Osteoblast (primary cell): ENCODE measurements around the gene CAPN7. TPM values are rescaled to one million over a fixed set of nuclear protein-coding genes. Genes with fewer than 3 reads are reported as not detected.

Experiments used
- DNase-seq: peaks from one replicate; pipeline ENCODE4 v3.0.0; 2011; ENCODE audit warnings: low spot score, mixed read lengths; ENCODE audit not compliant: insufficient read length; ENCODE audit errors: missing footprints
- H2AFZ ChIP-seq: 2 replicates; pipeline ENCODE4 v1.6.0; 2011; ENCODE audit warnings: mild to moderate bottlenecking, low read length
- H3K27ac ChIP-seq: 2 replicates; pipeline ENCODE4 v1.5.1; 2011; ENCODE audit warnings: mild to moderate bottlenecking, low read depth, low read length, moderate library complexity
- H3K27me3 ChIP-seq: 2 replicates; pipeline ENCODE4 v1.6.0; 2012; ENCODE audit warnings: mild to moderate bottlenecking, control low read depth, inconsistent platforms, low read length, moderate library complexity; ENCODE audit not compliant: insufficient read depth
- H3K36me3 ChIP-seq: 2 replicates; pipeline ENCODE4 v1.5.1; 2011; ENCODE audit warnings: mild to moderate bottlenecking, low read length, control low read depth, moderate library complexity; ENCODE audit not compliant: insufficient read depth
- H3K4me1 ChIP-seq: 2 replicates; pipeline ENCODE4 v1.5.1; 2011; ENCODE audit warnings: mild to moderate bottlenecking, low read length, control low read depth, moderate library complexity; ENCODE audit not compliant: insufficient read depth
- H3K4me2 ChIP-seq: 2 replicates; pipeline ENCODE4 v1.6.0; 2011; ENCODE audit warnings: mild to moderate bottlenecking, low read length; ENCODE audit not compliant: insufficient read depth
- H3K4me3 ChIP-seq: fragments of 200-600 bp; sonication (generic); 3 replicates; pipeline ENCODE4 v1.5.1; 2012; ENCODE audit warnings: mild to moderate bottlenecking, low read length, inconsistent platforms; ENCODE audit not compliant: insufficient read depth
- H3K79me2 ChIP-seq: 2 replicates; pipeline ENCODE4 v1.6.0; 2012; ENCODE audit warnings: mild to moderate bottlenecking, low read length, control low read depth, inconsistent platforms; ENCODE audit not compliant: insufficient read depth
- H3K9me3 ChIP-seq: 2 replicates; pipeline ENCODE4 v1.5.1; 2011; ENCODE audit warnings: low read depth, low read length, control low read depth
- H4K20me1 ChIP-seq: 2 replicates; pipeline ENCODE4 v1.6.0; 2012; ENCODE audit warnings: mild to moderate bottlenecking, low read length, control low read depth; ENCODE audit not compliant: insufficient read depth
- CTCF ChIP-seq: IDR thresholded peaks from 2 replicates; pipeline ENCODE4 v1.5.1; 2011; ENCODE audit warnings: mild to moderate bottlenecking, low read depth, low read length, moderate library complexity; ENCODE audit errors: extremely low read depth
- total RNA-seq: library from RNA; depleted of rRNA; stranded (reverse); fragments of >200 nt; gene quantifications from 2 replicates; pipeline ENCODE4 v1.2.3, GENCODE V29; 2012

CAPN7 gene
- total RNA-seq, 1 donor, result 45.2 TPM

GRCh38 chr3:15243822-15244482, 37.9 kb downstream of the CAPN7 start:
- Histone ChIP-seq H3K27me3 (no peaks in the 10 kb centered on the region), H3K27ac (no peak overlapping the region), H3K79me2 (no peaks in the 10 kb centered on the region), H2AFZ (no peak overlapping the region), H3K4me2 (no peak overlapping the region), H3K9me3 (no peaks in the 10 kb centered on the region), H3K36me3 (peaks cover 80% of the 10 kb centered on the region), H3K4me3 (no peak overlapping the region), H4K20me1 (no peaks in the 10 kb centered on the region), H3K4me1 (no peaks in the 10 kb centered on the region)
- no peak for DNase-seq
- TF ChIP-seq CTCF, result no peak

GRCh38 chr3:15246186-15246585, 40.1 kb downstream of the CAPN7 start:
- Histone ChIP-seq H2AFZ (no peak overlapping the region), H3K4me2 (no peak overlapping the region), H3K27me3 (no peaks in the 10 kb centered on the region), H3K4me1 (no peaks in the 10 kb centered on the region), H3K79me2 (no peaks in the 10 kb centered on the region), H3K9me3 (no peaks in the 10 kb centered on the region), H3K36me3 (peaks cover 82% of the 10 kb centered on the region), H4K20me1 (no peaks in the 10 kb centered on the region), H3K27ac (no peak overlapping the region), H3K4me3 (no peak overlapping the region)
- TF ChIP-seq CTCF, result no peak
- no peak for DNase-seq

DNA sequence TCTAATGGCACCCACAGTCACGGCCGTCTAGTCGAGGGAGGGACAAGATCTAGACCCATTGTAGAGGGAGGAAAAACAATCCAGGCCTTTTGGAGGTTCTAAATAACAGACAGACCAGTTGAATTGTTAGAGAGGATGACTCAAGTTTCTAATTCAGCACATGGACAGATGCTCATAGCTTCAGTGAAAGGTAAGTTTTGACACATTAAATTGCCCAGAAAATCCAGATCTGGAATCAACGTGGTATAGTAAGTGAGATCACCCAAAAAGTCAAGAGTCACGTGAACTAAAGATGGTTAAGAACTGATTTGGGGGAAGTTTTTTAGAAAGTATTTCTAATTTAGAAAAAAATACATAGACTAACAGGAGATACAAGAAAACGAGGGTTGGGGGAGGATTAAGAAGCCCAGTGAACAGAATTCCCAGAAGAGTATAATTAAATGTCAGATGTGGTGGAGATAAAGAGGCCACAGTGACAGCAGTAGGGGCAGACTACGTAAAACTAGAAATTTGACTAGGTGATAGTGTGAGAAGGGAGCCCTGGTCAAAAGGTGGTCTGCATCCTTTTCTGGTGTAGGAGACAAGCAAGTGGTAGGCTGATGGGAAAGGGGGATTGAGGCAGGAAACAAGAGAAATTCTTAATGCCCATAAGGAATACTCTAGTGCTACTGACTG, 47.1 kb downstream of the CAPN7 start:
- DNase-seq, result no peak
- no peak overlapping the region for H2AFZ ChIP-seq
- H3K4me3 ChIP-seq, result no peak overlapping the region
- no peaks in the 10 kb centered on the region for H3K4me1 ChIP-seq
- H3K9me3 ChIP-seq, result no peaks in the 10 kb centered on the region
- peaks cover 87% of the 10 kb centered on the region for H3K36me3 ChIP-seq
- no peak for TF ChIP-seq CTCF
- no peak overlapping the region for H3K4me2 ChIP-seq
- H3K79me2 ChIP-seq, result no peaks in the 10 kb centered on the region
- no peaks in the 10 kb centered on the region for H3K27me3 ChIP-seq
- H3K27ac ChIP-seq, result no peak overlapping the region
- H4K20me1 ChIP-seq, result no peaks in the 10 kb centered on the region

DNA sequence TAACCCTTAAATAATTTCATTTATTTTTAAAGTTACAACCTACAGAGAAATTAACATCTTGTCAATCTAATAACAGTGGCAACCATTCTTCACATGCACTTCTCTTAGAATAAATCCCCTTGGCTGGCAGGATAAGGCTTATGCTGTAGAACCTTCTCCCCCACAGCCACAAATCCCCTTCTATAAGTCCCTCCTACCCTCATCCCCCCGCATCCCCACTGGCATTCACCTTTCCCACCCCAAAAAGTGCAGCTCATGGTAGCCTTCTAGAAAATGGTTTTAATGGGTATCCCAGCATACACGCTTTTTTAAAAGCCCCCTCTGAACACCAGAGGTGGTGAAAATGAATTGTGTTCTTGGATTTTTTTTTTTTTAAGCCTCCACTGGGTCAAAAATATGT, 49.2 kb downstream of the CAPN7 start:
- Histone ChIP-seq H3K27me3 (no peaks in the 10 kb centered on the region), H3K27ac (no peak overlapping the region), H4K20me1 (no peaks in the 10 kb centered on the region), H3K79me2 (no peaks in the 10 kb centered on the region), H3K4me2 (no peak overlapping the region), H3K4me3 (no peak overlapping the region), H3K36me3 (peaks cover 89% of the 10 kb centered on the region), H2AFZ (no peak overlapping the region), H3K4me1 (no peaks in the 10 kb centered on the region), H3K9me3 (no peaks in the 10 kb centered on the region)
- no peak for TF ChIP-seq CTCF
- DNase-seq, result no peak
